ENCODE data around the gene CTDSP2.
"Not testable (repeated sequence)": the region's sequence is repeated elsewhere in the genome, so short reads cannot be mapped to it uniquely, and the experiment has no call there.

The CTDSP2 gene

DNA sequence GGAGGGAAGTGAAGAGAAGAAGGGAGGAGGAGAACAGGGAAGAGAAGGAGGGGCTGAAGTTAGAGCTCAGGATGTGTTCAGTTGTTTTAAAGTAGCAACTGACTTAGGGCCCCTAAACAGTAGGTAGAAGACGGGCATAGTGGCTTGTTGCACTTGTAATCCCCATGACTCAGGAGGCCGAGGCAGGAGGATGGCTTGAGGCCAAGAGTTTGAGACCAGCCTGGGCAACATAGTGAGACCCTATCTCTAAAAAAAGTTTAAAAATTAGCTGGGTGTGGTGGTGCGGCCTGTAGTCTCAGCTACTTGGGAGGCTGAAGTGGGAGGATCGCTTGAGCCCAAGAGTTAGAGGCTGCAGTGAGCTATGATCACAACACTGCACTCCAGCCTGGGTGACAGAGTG is 40.4 kb upstream of the CTDSP2 start:
- H3K27ac Mint-ChIP-seq; H3K36me3 Mint-ChIP-seq (ENCODE audit: low read depth); H3K4me3 Mint-ChIP-seq; H3K27me3 Mint-ChIP-seq (ENCODE audit: low read depth): not testable (repeated sequence)
- H3K9me3 Mint-ChIP-seq = peaks cover 11% of the 10 kb centered on the region
- peaks cover 26% of the 10 kb centered on the region for H3K4me1 Mint-ChIP-seq (ENCODE audit: low read depth)

DNA sequence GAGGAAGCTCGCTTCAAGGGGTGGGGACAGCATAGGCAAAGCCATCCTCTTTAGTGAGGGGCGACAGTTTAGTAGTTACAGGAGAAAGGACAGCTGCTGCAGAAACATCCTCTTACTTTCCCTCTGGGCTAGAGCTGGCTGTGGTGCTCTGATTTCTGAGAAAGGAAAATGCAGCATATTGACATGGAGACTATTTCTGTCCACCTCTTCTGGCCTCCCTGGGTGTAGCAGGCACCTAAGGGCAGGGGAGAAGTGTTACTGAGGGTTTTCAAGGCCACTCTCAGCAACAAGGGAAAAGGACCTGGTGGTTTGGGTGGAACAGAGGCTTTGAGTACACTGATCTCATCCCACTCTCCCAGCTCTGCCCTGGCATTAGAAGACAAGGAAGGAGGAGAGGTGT is 40.0 kb upstream of the CTDSP2 start:
- no peak overlapping the region for H3K4me3 Mint-ChIP-seq
- peaks cover 24% of the 10 kb centered on the region for H3K4me1 Mint-ChIP-seq (ENCODE audit: low read depth)
- peaks cover 11% of the 10 kb centered on the region for H3K9me3 Mint-ChIP-seq
- peaks cover 9% of the 10 kb centered on the region for H3K27me3 Mint-ChIP-seq (ENCODE audit: low read depth)
- peaks cover 4% of the 10 kb centered on the region for H3K36me3 Mint-ChIP-seq (ENCODE audit: low read depth)
- H3K27ac Mint-ChIP-seq = no peak overlapping the region

- peaks cover 23% of the 10 kb centered on the region for H3K4me1 Mint-ChIP-seq (ENCODE audit: low read depth)
- H3K36me3 Mint-ChIP-seq (ENCODE audit: low read depth) = peaks cover 4% of the 10 kb centered on the region
- H3K27ac Mint-ChIP-seq = no peak overlapping the region
- peaks cover 11% of the 10 kb centered on the region for H3K9me3 Mint-ChIP-seq
- no peak overlapping the region for H3K4me3 Mint-ChIP-seq
- H3K27me3 Mint-ChIP-seq (ENCODE audit: low read depth) = peaks cover 9% of the 10 kb centered on the region
Observed at GRCh38 chr12:57885207-57885606, 38.7 kb upstream of the CTDSP2 start.

GRCh38 chr12:57883700-57884099 is 37.2 kb upstream of the CTDSP2 start:
- no peak overlapping the region for H3K4me3 Mint-ChIP-seq
- peaks cover 11% of the 10 kb centered on the region for H3K9me3 Mint-ChIP-seq
- H3K4me1 Mint-ChIP-seq (ENCODE audit: low read depth) = peaks cover 21% of the 10 kb centered on the region
- H3K36me3 Mint-ChIP-seq (ENCODE audit: low read depth) = peaks cover 4% of the 10 kb centered on the region
- H3K27ac Mint-ChIP-seq = no peak overlapping the region
- H3K27me3 Mint-ChIP-seq (ENCODE audit: low read depth) = peaks cover 9% of the 10 kb centered on the region

DNA sequence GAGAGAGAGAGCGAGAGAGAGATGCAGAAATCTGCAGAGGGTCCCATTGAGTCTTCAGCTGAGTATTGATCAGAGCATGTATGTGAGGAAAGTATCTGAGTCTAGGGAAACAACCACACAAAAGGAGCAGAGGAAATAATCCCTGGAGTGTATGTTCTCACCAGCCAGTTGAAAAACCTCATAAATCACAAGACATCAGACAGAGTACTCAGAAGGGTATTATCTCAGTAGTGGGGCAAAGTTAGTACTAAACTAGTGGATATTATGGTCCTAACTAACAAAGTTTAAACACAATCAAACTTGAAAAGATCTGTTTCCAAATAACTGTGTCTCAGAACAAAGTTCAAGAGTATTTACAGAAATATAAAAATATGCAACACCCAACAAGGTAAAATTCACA is 36.5 kb upstream of the CTDSP2 start:
- peaks cover 11% of the 10 kb centered on the region for H3K9me3 Mint-ChIP-seq
- peaks cover 4% of the 10 kb centered on the region for H3K36me3 Mint-ChIP-seq (ENCODE audit: low read depth)
- no peak overlapping the region for H3K27ac Mint-ChIP-seq
- H3K27me3 Mint-ChIP-seq (ENCODE audit: low read depth) = peaks cover 9% of the 10 kb centered on the region
- H3K4me3 Mint-ChIP-seq = no peak overlapping the region
- peaks cover 15% of the 10 kb centered on the region for H3K4me1 Mint-ChIP-seq (ENCODE audit: low read depth)

DNA sequence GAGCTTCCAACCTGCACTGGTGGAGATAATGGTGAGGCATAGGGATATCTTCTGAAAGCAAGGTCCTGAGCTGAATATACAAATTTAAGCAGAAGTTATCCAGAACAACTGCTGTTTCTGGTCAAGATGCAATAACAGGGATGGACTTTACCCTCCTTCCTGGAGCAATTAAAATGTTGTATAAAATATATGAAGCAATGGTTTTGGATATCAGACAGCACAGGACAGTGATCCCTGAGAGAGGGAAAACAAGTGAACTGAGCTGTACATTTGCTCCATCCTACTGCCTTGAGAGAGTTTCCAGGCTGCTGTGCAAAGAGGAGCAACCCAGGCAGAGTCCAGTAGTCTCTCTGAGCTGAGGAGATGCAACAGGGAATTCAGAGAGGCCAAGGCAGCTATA is 36.0 kb upstream of the CTDSP2 start:
- Mint-ChIP-seq H3K4me1 (ENCODE audit: low read depth) (peaks cover 11% of the 10 kb centered on the region), H3K4me3 (no peak overlapping the region), H3K36me3 (ENCODE audit: low read depth) (peaks cover 4% of the 10 kb centered on the region), H3K27me3 (ENCODE audit: low read depth) (peaks cover 9% of the 10 kb centered on the region), H3K9me3 (peaks cover 11% of the 10 kb centered on the region), H3K27ac (no peak overlapping the region)

- Mint-ChIP-seq H3K36me3 (ENCODE audit: low read depth) (peaks cover 4% of the 10 kb centered on the region), H3K9me3 (peaks cover 11% of the 10 kb centered on the region), H3K27me3 (ENCODE audit: low read depth) (peaks cover 9% of the 10 kb centered on the region), H3K4me1 (ENCODE audit: low read depth) (peaks cover 6% of the 10 kb centered on the region), H3K4me3 (no peak overlapping the region), H3K27ac (no peak overlapping the region)
Observed at GRCh38 chr12:57881475-57881874, 34.9 kb upstream of the CTDSP2 start.

GRCh38 chr12:57881035-57881434 is 34.5 kb upstream of the CTDSP2 start:
- not testable (repeated sequence) for H3K27me3 Mint-ChIP-seq (ENCODE audit: low read depth); H3K4me1 Mint-ChIP-seq (ENCODE audit: low read depth); H3K9me3 Mint-ChIP-seq; H3K4me3 Mint-ChIP-seq; H3K27ac Mint-ChIP-seq; H3K36me3 Mint-ChIP-seq (ENCODE audit: low read depth)

DNA sequence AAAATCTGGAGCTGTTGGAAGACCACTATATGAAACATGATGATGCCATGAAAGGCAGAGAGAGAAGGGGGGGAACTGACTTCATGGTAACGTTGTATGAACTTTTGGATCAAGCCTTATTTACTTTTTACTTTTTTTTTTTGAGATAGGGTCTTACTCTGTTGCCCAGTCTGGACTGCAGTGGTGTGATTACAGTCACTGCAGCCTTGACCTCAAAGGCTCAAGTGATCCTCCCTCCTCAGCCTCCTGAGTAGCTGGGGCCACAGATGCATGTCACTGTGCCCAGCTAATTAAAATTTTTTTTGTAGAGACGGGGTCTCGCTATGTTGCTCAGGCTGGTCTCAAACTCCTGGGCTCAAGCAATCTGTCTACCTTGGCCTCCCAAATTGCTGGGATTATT is 31.3 kb upstream of the CTDSP2 start:
- Mint-ChIP-seq H3K27me3 (ENCODE audit: low read depth) (peaks cover 7% of the 10 kb centered on the region), H3K4me3 (no peak overlapping the region), H3K27ac (no peak overlapping the region), H3K9me3 (no peaks in the 10 kb centered on the region), H3K4me1 (ENCODE audit: low read depth) (peaks cover 8% of the 10 kb centered on the region), H3K36me3 (ENCODE audit: low read depth) (peaks cover 4% of the 10 kb centered on the region)

DNA sequence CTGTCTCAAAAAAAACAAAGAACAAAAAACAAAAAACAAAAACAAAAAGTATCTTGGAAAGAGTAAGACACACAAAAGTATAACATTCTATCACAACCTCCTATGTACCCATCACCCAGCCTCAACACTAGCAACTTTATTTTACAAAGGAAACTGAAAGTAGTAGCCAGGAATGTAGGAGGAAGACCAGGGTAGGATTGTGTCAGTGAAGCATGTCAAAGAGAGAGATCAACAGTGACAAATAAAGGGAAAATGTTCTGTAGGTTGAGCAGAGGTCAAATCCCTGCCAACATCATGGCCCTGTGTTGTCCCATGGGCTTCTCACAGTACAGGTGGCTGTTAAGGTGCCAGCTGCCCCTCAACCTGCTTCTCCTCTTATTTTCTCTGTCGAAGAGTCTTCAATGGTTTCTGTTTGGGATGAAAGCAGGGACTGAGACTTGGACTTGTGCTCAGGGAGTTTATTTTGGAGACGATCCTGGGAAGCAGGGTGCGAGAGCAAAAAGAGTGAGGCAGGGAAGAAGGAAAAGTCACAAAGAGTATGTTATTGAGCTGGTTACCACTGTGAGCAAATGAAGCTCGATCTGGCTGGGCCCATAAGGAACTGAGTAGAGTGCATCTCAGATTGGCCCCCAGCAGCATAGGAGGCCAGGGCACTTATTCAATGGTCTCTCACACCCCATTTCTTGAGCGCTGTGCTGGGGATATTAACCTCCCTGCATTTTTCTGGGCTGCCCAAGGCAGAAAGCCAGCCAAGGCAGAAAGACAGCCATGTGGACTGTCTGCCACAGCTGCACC is 29.4 kb upstream of the CTDSP2 start:
- H3K36me3 Mint-ChIP-seq (ENCODE audit: low read depth) = peaks cover 4% of the 10 kb centered on the region
- no peaks in the 10 kb centered on the region for H3K27me3 Mint-ChIP-seq (ENCODE audit: low read depth)
- H3K9me3 Mint-ChIP-seq = no peaks in the 10 kb centered on the region
- H3K4me1 Mint-ChIP-seq (ENCODE audit: low read depth) = peaks cover 5% of the 10 kb centered on the region
- H3K4me3 Mint-ChIP-seq = no peak overlapping the region
- no peak overlapping the region for H3K27ac Mint-ChIP-seq

DNA sequence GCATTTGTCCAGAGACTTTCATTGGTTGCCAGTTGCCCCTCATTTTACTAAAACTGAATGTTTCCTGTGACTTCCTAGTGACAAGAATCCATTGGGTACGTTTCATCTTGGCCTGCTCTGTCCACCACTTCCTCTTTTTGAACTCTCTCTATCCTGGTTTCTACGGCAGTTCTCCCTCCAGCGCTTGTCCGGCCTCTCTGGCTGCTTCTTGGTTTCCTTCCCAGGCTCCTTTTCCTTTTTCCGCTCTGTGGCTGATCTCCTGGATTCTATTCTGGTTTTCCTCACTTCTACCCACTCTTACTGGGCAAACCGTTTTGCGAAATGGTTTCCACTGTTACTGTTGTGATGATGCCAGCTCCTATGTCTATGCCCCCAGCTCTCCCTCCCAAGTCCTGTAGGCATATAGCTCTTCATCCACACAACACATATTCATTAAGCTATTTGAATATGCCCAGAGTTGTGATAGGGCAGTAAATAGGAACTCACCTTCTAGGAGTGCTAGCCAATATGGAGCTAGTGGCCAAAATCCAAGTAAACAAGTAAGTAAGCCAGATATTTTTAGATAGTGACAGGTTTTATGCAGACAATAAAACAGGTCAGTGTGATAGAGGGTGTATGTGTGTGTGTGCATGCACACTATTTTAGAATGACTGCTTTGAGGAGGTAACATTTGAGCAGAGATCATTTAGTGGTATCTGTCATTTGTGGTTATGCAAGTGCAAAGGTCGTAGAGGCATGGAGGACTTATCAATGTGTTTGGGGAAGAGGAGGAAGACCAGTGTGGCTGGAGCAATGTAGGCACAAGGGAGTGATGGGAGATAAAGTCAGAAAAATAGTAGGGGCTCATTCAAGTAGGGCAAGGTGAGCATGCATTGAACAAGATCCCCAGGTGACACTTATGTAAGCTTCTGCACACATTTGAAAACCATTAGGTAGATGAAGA is 27.9 kb upstream of the CTDSP2 start:
- H3K4me3 Mint-ChIP-seq = no peak overlapping the region
- no peaks in the 10 kb centered on the region for H3K27me3 Mint-ChIP-seq (ENCODE audit: low read depth)
- peaks cover 5% of the 10 kb centered on the region for H3K4me1 Mint-ChIP-seq (ENCODE audit: low read depth)
- H3K36me3 Mint-ChIP-seq (ENCODE audit: low read depth) = peaks cover 4% of the 10 kb centered on the region
- no peaks in the 10 kb centered on the region for H3K9me3 Mint-ChIP-seq
- no peak overlapping the region for H3K27ac Mint-ChIP-seq

DNA sequence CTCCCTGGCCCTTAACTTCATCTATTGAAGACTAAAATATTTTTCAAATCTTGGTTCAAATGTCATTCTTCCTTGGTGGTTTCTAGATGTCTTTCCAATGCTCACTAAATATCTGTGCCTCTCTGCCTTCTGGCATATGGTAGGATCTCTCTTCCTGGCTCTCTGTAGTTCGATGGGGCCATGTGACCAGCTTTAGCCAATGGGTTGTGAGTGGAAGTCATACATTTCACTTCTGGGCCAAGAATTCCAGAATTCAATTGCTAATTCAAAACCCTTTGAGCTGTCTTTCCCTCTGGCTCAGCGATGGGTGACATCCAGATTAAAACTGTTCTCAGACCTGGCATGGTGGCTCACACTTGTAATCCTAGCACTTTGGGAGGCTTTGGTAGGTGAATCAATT is 25.8 kb upstream of the CTDSP2 start:
- peaks cover 5% of the 10 kb centered on the region for H3K4me1 Mint-ChIP-seq (ENCODE audit: low read depth)
- peaks cover 4% of the 10 kb centered on the region for H3K36me3 Mint-ChIP-seq (ENCODE audit: low read depth)
- no peak overlapping the region for H3K4me3 Mint-ChIP-seq
- no peaks in the 10 kb centered on the region for H3K9me3 Mint-ChIP-seq
- no peak overlapping the region for H3K27ac Mint-ChIP-seq
- H3K27me3 Mint-ChIP-seq (ENCODE audit: low read depth) = no peaks in the 10 kb centered on the region

- no peak overlapping the region for H3K27ac Mint-ChIP-seq
- peaks cover 4% of the 10 kb centered on the region for H3K36me3 Mint-ChIP-seq (ENCODE audit: low read depth)
- peaks cover 5% of the 10 kb centered on the region for H3K4me1 Mint-ChIP-seq (ENCODE audit: low read depth)
- H3K27me3 Mint-ChIP-seq (ENCODE audit: low read depth) = no peaks in the 10 kb centered on the region
- no peaks in the 10 kb centered on the region for H3K9me3 Mint-ChIP-seq
- no peak overlapping the region for H3K4me3 Mint-ChIP-seq
Observed at GRCh38 chr12:57869927-57870318, 23.4 kb upstream of the CTDSP2 start.

DNA sequence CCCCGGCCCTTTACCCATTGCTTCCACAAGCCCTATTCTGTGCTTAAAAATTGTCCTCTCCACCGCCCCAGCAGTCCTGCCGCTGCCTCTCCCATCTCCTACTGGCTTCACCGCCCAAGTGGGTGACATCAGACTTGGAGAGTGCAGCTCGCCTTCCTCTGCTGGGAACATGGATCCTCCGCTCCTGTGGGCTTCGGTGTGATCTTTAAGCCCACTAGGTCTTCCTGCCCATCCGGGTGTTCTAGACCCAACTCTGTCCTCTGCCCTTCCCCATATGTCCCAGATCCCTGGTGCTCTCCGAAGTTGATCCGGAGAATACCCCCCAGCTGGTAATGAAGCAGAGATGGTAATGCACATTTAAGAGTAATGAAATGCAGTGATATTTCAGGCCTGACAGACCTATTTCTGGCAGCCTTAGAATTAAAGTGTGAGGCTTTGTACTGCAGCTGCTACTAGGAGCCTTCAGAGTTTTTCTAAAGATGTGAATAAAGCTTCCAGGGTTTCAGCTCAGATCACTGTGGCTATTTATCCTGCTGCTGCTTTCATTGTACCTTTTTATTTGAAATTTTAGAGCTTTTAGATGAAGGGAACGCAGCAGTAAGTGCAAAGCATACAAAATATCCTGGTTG is 22.9 kb upstream of the CTDSP2 start:
- H3K27me3 Mint-ChIP-seq (ENCODE audit: low read depth) = no peaks in the 10 kb centered on the region
- no peaks in the 10 kb centered on the region for H3K9me3 Mint-ChIP-seq
- peaks cover 2% of the 10 kb centered on the region for H3K36me3 Mint-ChIP-seq (ENCODE audit: low read depth)
- H3K27ac Mint-ChIP-seq = no peak overlapping the region
- H3K4me1 Mint-ChIP-seq (ENCODE audit: low read depth) = peaks cover 5% of the 10 kb centered on the region
- no peak overlapping the region for H3K4me3 Mint-ChIP-seq

Data from T-helper 1 cell treated with Interleukin-12 subunit alpha and Interleukin-12 subunit beta and Interleukin-4 antibody, amounts not matched to agents 30 μg/mL and 1 μg/mL, for 36 hours (primary cell).